NCI-H1930 (cell line): ENCODE results near the gene BRCA1.

Experiments
- DNase-seq, 2 experiments: peaks; one replicate each; lab custom pipeline; 2025; lab: John Stamatoyannopoulos, UW

Gene BRCA1

DNA sequence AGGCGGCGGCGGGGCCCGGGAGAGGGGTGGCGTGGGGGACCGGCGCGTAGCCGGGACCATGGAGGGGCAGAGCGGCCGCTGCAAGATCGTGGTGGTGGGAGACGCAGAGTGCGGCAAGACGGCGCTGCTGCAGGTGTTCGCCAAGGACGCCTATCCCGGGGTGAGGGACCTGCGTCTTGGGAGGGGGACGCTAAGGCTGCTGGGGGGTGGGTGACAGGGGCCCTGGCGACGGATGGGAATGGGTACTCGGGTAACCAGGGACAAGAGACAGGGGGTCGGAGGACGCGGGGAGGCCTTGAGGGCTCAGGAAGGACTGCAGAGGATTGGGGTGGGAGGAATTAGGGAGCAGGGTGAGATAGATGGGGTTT lies 99.9 kb downstream of the BRCA1 start:
- no peak for DNase-seq

DNA sequence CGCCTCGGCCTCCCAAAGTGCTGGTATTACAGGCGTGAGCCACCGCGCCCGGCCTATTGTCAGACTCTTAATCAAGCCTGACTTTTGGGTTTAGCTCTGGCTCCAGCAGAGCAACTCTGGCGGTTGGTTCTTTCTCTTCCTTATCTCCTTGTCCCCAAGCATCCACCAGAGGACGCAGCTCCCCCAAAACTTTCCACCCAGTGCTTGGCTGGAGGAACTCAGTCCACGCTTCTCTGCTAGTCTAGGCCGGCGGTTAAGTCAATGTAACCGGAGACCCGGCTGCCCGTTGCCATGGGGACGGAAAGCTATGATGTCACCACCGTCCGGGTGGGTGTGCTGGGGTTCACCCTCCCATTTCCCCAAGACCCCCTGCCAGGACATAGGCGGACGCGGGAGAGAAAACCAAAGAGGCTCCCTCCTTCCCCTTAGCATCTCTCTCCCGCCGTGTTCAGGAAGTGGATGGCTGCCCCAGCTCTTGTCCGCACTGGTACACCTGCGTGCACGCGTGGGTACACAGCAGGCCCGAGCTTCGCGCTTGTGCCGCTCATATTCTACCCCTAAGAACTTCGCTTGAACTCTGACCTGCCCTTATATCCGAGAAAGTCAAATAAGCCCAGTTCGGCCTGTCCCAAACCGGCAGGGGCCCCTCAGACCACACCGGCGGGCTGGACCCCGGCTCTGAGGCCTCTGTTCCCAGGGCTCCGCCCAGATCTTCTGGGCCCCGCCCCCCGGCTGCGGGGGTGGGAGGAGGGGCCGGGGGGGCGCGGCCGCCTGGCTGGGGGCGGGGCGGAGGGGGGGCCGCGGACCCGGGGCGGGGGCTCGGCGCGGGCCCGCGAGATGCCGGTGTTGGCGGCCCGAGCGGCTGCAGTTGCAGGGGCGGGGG lies 100.5 kb downstream of the BRCA1 start, which contains the start of gene RND2:
Gene RND2 (plus strand): TSS at position 825 of the 883 bp plus-strand sequence. CDS start 117 bp downstream, outside the sequence.
- DNase-seq: peak; percentile 96 to 98

DNA sequence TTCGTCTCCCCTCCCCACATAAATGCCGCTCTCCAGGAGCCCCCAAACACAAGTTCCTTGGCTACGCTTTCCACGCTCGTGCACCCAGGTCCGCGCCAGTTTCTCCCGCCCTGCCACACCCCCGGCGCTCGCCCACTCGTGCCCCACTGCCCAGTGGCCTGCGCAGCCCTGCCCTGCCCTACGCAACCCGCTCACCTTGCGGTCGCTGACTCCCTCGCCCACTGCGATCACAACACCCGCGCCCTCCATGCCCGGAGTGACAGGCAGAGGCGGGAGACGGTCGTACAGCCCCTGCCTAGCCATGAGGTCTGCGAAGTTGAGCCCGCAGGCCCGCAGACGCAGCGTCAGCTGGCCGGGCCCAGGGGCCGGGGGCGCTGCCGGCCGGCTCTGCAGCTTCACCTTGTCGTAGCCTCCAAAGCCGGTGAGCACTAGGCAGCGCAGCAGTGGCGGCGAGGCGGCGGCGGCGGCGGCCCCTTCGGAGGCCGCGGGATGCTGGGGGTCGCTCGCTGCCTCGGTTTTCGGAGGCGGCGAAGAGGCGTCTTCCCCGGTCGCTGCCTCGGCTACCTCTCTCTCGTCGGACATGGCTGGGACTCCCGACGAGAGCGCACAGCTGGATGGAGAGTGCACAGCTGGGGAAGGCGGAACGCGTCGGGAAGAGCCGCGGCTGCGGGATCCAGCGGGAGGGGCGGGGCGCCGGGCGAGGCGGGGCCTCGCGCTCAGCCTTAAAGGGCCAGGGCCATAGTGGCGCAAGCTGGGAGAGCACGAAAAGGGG lies 103.2 kb downstream of the BRCA1 start, which contains the start of gene VAT1:
Gene VAT1 (minus strand): TSS at position 645 of the 772 bp plus-strand sequence. CDS start 63 bp downstream, at position 582.
- peak; percentile 55 to 75 for DNase-seq

DNA sequence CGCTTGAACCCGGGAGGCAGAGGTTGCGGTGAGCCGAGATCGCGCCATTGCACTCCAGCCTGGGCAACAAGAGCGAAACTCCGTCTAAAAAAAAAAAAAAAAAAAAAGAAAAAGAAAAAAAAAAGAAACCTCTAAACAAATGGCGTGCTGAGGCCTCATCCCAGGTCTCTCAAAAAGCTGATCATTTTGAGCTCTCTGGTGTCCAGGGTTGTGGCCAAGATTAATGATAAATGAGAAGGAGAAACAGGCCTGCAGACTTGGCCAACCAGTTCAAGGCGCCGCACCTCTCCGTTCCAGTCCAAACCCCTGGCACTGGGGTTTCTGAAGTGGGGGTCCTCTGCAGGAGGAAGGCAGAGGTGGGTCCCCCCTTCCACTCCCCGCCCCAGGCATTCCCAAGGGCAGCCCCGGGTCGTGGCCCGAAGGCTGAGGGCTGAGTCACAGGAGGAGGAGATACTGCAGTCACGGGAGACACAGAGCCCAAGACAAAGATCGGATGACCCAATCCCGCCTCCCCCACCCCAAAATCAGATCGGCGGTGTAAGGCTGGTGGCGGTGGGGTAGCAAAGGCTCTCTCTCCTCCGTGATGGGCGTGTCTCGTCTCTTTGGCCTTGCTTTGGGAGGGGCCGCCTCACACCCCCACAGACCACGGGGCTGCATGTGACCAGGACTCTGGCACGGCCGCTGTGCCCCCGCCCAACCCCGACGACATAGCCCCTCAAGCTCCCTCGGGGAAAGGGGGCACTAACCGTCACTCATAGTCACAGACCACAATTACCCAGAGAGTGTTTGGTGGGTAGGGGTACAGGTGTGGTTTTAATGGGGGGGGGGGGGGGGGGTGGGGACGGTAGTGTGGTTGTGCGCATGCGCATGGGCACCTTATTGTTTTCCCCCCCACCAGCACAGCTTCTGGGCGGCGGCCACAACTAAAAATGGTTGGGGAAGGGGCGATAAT lies 104.1 kb downstream of the BRCA1 start:
- DNase-seq: peak in 1 of 2 experiments; percentile 56

DNA sequence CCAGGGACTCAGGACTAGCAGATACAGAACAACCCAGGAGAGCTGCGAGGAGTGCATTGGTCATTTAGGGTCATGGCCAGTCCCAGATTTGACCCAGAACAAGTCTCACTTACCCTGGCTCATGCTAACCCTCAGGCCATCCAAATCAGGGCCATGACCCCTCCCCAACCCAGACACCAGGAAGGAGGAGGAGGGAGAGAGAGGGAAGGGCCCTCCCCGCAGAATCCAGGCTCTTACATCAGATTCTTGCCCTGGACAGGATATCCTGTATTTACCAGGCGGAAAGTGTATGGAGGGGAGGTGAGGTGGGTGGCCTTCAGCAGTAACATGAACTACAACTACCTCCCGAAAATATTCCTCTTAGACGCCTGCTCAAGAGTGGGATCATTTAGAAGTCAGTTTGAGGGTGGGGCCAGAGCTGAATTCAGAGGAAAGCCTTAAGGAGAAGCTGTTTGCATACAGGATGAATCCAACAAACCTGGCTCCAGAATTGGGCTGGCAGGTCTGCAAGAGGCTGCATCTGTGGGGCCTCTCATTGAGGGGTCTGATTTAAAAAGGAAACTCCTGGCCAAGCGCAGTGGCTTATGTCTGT lies 105.0 kb downstream of the BRCA1 start:
- no peak for DNase-seq

DNA sequence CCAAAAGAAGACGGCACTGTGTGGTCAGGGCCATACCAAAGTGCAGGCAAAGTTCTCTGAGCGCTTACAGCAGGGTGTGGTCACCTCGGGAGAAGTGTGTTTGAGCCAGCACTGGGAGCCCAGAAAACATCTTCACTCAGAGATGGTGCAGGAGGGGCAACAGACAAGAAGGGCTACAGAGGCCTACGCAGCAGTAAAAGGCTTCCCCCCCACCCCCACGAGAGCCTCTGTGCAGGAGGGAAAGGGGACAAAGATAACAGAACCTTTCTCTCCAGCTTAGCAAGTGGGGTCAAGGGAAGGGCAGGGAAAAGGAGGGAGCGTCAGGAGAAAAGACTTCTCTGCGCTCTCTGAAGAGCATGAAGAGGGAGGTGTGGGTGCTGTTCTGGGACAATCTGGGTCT lies 105.7 kb downstream of the BRCA1 start:
- DNase-seq: no peak

DNA sequence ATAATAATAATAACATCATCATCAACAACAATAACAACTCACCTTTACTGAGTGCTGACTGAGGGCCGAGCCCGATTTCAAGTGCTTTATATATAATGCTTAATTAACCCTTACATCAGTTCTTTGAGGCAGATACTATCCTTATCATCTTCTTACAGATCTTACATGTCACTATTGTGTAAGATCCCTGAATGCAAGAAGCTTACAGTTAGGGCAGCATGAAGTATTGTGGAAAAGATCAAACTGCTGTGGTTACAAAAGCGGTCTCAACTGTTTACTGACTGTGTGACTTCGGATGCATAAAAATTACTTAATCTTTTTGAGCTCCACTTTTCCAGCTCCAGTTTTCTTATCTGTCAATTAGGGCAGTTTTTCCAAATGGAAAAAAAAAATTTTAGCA lies 106.2 kb downstream of the BRCA1 start:
- no peak for DNase-seq

DNA sequence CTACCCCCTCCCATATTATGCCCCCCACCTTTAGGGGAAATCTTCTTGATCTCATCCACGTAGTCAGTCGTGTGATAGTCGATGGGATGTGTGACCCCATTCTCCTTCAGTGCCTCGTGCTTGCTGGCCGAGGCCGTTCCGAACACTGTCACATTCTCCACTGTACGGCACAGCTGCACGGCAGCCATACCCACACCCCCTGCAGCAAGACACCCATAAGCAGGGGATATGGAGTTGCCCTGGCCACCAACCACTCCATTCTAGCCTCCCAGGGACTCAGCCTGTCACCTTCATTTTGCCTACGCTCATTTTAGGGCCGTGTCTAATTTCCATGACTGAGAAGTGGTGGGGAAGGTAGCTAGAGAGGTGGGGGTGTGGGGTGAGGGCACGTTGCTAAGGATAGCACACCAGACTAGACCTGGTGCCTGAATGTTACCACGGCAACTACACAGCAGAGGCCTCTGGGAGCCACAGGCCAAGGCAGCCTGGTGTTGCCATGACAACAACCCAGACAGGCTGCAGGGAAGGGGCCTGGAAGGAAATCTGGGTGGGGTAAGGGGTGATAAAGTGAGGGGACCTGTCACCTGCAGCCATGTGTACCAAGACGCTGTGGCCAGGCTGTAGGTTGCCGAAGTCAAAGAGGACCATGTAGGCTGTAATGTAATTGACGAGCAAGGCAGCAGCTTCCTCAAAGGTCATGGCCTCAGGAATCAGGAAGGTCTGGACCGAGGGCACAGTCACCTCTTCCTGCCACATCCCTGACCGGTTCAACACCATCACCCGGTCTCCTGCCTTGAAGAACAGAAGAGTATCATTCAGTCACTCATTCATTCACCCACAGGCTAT lies 106.9 kb downstream of the BRCA1 start:
- DNase-seq: no peak

DNA sequence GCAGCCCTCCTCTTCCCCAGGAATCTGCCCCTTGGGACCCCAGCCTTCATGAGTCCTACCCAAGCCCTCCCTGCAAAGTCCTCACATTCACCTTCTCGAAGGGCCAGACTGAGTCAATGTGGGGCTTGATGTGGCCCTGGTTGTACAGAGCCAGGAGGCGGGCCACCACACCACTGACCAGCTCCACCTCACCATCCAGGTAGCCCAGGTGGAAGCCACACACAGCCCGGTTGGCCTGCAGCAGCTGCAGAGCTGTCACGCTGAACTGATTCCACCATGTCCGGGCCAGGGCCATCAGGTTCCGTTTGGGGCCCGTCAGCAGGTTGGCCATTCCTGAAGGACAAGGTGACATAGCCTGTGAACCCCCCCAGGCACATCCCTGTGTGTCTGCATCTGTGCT lies 108.9 kb downstream of the BRCA1 start:
- DNase-seq: no peak

DNA sequence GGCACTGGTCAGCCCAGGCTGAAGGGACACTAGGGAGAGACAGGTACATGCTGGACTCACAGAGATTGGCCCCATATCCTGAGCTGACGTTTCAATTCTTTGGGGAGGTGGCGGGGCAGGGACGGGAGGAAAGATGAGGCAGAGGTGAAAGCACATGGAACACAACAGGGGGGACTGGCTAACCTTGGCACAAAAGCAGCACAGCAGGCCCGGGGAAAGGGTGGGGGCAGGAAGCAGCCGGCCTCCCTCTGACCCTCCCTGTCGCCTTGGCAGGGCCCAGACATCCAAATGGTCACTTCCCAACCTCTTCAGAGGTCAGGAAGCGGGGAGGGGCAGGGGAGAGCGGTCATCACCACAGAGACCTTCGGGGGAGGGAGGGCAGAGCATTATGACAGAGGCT lies 109.6 kb downstream of the BRCA1 start:
- DNase-seq: no peak

DNA sequence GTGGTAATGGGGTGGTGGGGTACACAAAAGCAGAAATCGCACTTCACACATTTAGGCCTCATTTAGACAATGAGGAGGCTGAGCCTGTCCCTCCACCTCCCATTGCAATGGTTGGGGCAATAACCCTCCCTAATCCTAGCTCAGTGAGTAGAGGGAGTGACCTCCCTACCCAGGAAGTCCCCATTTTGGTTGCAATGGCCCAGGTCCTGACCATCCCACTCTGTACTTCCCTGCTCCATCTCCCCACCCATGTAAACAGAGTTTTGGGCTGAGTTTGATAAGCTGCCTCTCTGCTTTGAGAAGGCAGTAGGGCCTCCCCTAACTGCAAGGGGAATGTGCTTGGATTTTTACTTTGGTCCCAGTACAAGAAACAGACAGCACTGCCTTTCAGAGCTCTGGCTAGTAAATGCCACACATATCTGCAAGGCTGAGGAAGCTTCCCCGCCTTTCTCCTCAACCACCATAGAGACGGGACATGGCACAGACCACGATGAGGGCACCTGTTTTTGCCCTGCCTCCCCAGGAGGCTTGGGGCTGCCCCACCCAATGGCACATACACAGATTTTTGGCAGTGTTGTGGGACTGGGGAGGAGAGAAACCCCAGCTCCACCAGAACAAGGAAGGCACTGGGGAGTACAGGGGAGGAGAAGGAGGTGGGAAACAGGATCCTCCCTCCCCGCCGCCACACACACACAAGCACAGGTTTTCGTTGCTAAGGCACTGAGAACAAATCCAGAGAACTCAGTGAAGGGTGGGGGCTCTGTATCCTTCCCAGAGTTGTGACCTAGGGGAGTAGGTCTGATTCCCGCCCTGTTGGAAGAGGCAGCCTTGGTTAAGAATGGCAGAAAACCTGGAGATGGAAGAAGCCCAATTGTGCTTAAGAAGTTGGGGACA lies 110.3 kb downstream of the BRCA1 start:
- no peak for DNase-seq

DNA sequence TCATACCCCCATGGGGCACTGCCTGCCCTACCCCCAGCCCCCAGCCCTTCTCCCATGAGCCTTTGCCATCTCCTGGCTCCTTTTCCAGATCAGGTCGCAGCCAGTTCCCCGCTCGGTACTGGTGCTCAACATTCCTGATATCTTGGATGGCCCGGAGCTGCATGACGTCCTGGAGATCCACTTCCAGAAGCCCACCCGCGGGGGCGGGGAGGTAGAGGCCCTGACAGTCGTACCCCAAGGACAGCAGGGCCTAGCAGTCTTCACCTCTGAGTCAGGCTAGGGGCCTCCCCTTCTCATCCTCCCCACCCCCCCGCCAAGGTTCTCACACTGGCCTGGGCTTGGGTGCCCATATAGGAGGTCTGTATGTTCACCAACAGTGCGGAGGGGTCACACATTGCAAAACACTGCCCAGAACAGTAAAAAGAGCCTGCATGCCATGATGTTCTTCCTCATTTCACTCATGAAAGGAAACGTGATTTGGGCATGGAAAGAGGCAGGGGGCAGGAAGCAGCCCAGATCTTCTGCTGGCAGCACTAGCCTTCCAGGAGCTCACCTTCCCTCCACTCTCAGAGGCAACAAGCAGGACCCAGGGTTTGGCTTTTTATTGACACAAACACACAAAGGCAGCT lies 111.0 kb downstream of the BRCA1 start:
- DNase-seq: no peak

DNA sequence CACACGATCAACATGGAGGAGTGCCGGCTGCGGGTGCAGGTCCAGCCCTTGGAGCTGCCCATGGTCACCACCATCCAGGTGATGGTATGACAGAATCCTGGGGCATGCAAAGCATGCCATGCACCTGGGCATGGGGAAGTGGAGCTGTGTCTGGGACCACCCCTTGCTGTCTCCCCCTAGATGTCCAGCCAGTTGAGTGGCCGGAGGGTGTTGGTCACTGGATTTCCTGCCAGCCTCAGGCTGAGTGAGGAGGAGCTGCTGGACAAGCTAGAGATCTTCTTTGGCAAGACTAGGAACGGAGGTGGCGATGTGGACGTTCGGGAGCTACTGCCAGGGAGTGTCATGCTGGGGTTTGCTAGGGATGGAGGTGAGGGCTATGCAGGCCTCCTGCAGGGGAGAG lies 111.9 kb downstream of the BRCA1 start:
- DNase-seq: no peak

DNA sequence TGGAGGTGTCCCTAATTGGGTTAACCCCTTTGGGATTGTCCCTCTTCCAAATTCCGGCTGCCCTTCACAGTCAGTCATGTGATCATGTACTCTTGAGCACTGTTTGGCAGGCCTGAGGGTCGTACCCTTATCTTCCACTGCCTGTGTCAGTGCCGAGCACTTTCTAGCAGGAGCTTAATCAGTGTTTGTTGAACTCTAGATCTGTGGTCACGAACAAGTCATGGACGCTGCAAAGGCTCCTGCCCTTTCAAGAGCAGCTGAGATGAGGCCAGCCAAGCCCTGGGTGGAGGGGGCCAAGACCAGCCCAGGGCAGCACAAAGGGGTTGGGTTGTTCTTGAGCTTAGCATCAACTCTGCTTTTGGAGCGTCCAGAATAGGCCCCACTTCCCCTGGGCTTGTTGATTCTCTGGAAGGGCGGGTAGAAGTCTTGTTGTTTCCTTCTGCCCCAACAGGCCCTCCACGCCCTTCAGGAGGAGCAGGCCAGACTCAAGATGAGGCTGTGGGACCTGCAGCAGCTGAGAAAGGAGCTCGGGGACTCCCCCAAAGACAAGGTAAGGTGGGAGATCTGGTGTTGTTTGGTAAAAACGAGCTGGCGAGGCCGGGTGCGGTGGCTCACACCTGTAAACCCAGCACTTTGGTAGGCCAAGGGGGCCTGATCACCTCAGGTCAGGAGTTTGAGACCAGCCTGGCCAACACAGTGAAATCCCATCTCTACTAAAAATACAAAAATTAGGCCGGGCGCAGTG lies 113.3 kb downstream of the BRCA1 start:
- no peak for DNase-seq

DNA sequence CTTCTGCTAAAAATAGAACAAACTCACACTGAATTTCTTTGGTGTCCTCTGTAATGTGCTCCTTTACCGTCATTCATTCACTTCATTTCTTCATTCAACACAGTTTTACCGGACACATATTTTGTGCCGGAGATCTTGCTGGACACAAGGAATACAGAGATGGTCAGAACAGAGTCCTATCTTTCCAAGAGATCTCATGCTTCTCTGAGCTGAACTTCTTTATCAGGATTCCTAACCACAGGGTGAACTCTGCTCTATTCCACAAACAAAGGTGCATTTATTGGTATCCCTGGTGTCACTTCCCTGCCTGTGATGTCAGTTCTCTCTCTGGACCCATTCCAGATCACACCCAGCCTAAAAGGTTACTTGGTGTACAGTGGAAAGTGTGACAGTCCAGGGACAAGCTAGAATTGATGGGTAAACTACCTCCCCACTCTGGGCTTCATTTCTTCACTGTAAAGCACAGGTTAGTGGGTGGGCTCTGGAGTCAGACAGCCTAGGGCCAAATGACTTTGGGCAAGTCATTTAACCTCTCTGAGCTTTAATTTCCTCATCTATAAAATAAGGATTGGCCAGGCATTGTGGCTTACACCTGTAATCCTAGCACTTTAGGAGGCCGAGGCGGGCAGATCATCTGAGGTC lies 114.4 kb downstream of the BRCA1 start:
- DNase-seq: no peak

DNA sequence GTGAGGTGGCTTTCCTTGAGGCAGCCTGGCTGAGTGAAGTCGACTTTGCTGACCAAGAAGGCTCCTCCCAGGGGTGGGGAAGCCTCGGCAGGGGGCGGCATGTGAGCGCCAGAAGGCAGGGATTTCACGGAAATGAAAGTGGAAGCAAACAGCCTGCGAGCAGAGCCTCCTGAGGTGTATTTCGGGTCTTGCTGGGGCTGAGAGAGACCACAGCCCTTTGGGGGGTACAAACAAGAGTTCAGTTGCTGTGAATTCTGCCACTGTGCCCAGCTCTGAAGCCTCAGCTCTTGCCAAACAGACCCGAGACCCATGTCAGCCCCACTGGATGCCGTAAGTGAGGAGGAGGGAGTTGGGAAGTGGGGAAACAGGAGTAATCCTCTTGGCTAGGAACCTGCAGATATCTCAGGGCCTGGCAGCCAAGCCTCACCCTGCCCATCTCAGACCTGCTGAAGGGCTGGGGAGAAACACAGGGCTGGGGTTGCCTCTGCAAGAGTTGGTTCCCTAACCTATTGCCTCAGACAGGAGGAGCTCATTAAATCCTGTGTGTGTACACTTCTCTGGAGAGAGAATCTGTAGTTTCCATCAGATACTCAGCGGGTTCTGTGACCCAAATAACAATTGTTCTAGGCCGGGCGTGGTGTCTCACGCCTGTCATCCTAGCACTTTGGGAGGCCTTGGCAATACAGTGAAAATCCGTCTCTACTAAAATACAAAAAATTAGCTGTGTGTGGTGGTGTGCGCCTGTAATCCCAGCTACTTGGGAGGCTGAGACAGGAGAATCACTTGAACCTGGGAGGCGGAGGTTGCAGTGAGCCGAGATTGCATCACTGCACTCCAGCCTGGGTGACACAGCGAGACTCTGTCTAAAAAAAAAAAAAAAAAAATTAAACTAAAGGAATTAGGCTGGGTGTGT lies 118.3 kb downstream of the BRCA1 start, which contains the start of gene IFI35:
Gene IFI35 (plus strand): TSS at position 146 of the 913 bp plus-strand sequence. CDS start 164 bp downstream, at position 310.
- DNase-seq: no peak
